Mucosa of descending colon (tissue), 3 donors: ENCODE results near the gene OR2K2. TPM values are rescaled to one million over a fixed set of nuclear protein-coding genes. Genes with fewer than 3 reads are reported as not detected.

Experiments
- ATAC-seq: fragments of 200-7000 bp; cut with Tn5 transposase; one replicate; pipeline ENCODE4 v1.9.1; 2020; ENCODE audit warnings: mild to moderate bottlenecking, moderate library complexity
- DNase-seq, 3 donors: peaks; one replicate each; pipeline ENCODE4 v3.0.0-alpha.2; 2020
- H3K36me3 ChIP-seq: fragments of 200-600 bp; one replicate; pipeline ENCODE4 v1.8.0; 2021; ENCODE audit warnings: low read depth, mild to moderate bottlenecking
- H3K4me1 ChIP-seq: fragments of 200-600 bp; one replicate; pipeline ENCODE4 v1.8.0; 2021; ENCODE audit warnings: low read depth, mild to moderate bottlenecking
- H3K4me3 ChIP-seq: fragments of 200-600 bp; one replicate; pipeline ENCODE4 v1.8.0; 2021; ENCODE audit warnings: mild to moderate bottlenecking
- H3K9me3 ChIP-seq: fragments of 200-600 bp; one replicate; pipeline ENCODE4 v1.8.0; 2021; ENCODE audit warnings: mild to moderate bottlenecking
- CTCF ChIP-seq: fragments of 200-600 bp; IDR thresholded peaks from one replicate; pipeline ENCODE4 v1.8.0; 2022; ENCODE audit warnings: antibody characterized with exemption, mild to moderate bottlenecking
- intact Hi-C, 2 donors: fragments of 100-400 bp; cut with DNase I in 1 of 2; cut with micrococcal nuclease in 1 of 2; formaldehyde crosslinking; loops; one replicate each; pipeline versions ENCODE4 v1.11.0 to v1.11.1; 2022; cut with DNase I, micrococcal nuclease
- long read RNA-seq, 2 donors: library from polyadenylated mRNA; unstranded; transcript quantifications; one replicate each; pipeline ENCODE4 v2.0.0, GENCODE V29; 2019 to 2021
- total RNA-seq, 3 donors: library from RNA; stranded (reverse); fragmentation: NEBNext Ultra II Directional in 2 of 3; extraction: Animal tissue kit (Norgen Biotek cat#: 25700) in 2 of 3; gene quantifications; one replicate each; pipeline versions ENCODE4 v1.2.1 to v1.2.4, GENCODE V29; 2021 to 2023
- donor health status: DM: no; HTN: no; CAD: no; lungs with moderate emphysema.
- donor health status: DM: no; HTN: no; CAD: no.
- donor health status: DM: no; HTN: yes; CAD: no.

OR2K2 gene
- not detected for total RNA-seq
- long read RNA-seq, donor 1, result 0 reads
- long read RNA-seq, donor 2, result 0 reads

- H3K9me3 ChIP-seq, result no peaks in the 10 kb centered on the region
- H3K36me3 ChIP-seq, result no peaks in the 10 kb centered on the region
- no peak for ATAC-seq
- no peak for DNase-seq
- no peaks in the 10 kb centered on the region for H3K4me1 ChIP-seq
- no peak for TF ChIP-seq CTCF
- no peak within 1 kb of the TSS for H3K4me3 ChIP-seq
- intact Hi-C loops, result no loop called here
Measured at GRCh38 chr9:111330124-111330523, at the start of gene OR2K2. Gene OR2K2, minus strand, starts transcription at chr9:111330224. Its CDS starts 1,791 bp downstream, at chr9:111328433.

GRCh38 chr9:111375817-111376564, 46.0 kb upstream of the OR2K2 start:
- no peak overlapping the region for H3K4me3 ChIP-seq

GRCh38 chr9:111375062-111375461, 45.0 kb upstream of the OR2K2 start:
- ATAC-seq (no peak), DNase-seq (no peak)
- no peak overlapping the region for H3K4me3 ChIP-seq
- no peaks in the 10 kb centered on the region for H3K9me3 ChIP-seq
- no peaks in the 10 kb centered on the region for H3K4me1 ChIP-seq
- intact Hi-C loops, result no loop called here
- TF ChIP-seq CTCF, result no peak
- H3K36me3 ChIP-seq, result peaks cover 12% of the 10 kb centered on the region

More at GRCh38 chr9:111375817-111376564, 46.0 kb upstream of the OR2K2 start:
- intact Hi-C loops, result no loop called here
- Histone ChIP-seq H3K4me1 (no peaks in the 10 kb centered on the region), H3K36me3 (peaks cover 5% of the 10 kb centered on the region), H3K9me3 (no peaks in the 10 kb centered on the region)
- ATAC-seq (no peak), DNase-seq (no peak)
- TF ChIP-seq CTCF, result no peak

GRCh38 chr9:111372297-111372696, 42.3 kb upstream of the OR2K2 start:
- no peak for TF ChIP-seq CTCF
- H3K36me3 ChIP-seq, result peaks cover 19% of the 10 kb centered on the region

GRCh38 chr9:111366978-111367377, 37.0 kb upstream of the OR2K2 start:
- intact Hi-C loops, result no loop called here
- H3K9me3 ChIP-seq, result no peaks in the 10 kb centered on the region
- no peak for TF ChIP-seq CTCF
- H3K4me1 ChIP-seq, result no peaks in the 10 kb centered on the region
- H3K36me3 ChIP-seq, result peaks cover 19% of the 10 kb centered on the region
- DNase-seq (no peak), ATAC-seq (no peak)
- H3K4me3 ChIP-seq, result no peak overlapping the region

More at GRCh38 chr9:111372297-111372696, 42.3 kb upstream of the OR2K2 start:
- Histone ChIP-seq H3K4me3 (no peak overlapping the region), H3K9me3 (no peaks in the 10 kb centered on the region), H3K4me1 (no peaks in the 10 kb centered on the region)
- DNase-seq (no peak), ATAC-seq (no peak)
- intact Hi-C loops, result no loop called here
